RWPE2 (cell line): Measurements from ENCODE around the gene TOP2B.
A peak's percentile ranks its signal among the peaks of the same experiment; 100 is the strongest.

ENCODE experiments used
- ATAC-seq: fragments of 200-7000 bp; cut with Tn5 transposase; 3 replicates; pipeline ENCODE4 v1.9.1; 2021; ENCODE audit warnings: low read depth
- DNase-seq: peaks from one replicate; pipeline ENCODE4 v3.0.0-alpha.2; 2020; ENCODE audit warnings: low spot score
- H3K27ac ChIP-seq: fragments of 450-650 bp; 2 replicates; pipeline ENCODE4 v1.5.1; 2017; ENCODE audit warnings: mild to moderate bottlenecking; ENCODE audit not compliant: poor library complexity, severe bottlenecking
- H3K27me3 ChIP-seq: fragments of 250-450 bp; sonication (Bioruptor Pico); 2 replicates; pipeline ENCODE4 v1.5.1; 2021; ENCODE audit warnings: mild to moderate bottlenecking, moderate library complexity; ENCODE audit not compliant: insufficient read depth, poor library complexity, severe bottlenecking
- H3K36me3 ChIP-seq: fragments of 250-450 bp; sonication (Bioruptor Pico); 2 replicates; pipeline ENCODE4 v1.5.1; 2020; ENCODE audit warnings: low read depth, mild to moderate bottlenecking, moderate library complexity
- H3K4me1 ChIP-seq: fragments of 250-450 bp; sonication (Bioruptor Pico); 2 replicates; pipeline ENCODE4 v1.5.1; 2021; ENCODE audit warnings: mild to moderate bottlenecking, moderate library complexity; ENCODE audit not compliant: insufficient read depth, poor library complexity, severe bottlenecking
- H3K4me3 ChIP-seq: fragments of 250-450 bp; sonication (Bioruptor Pico); 2 replicates; pipeline ENCODE4 v1.5.1; 2021; ENCODE audit warnings: mild to moderate bottlenecking, moderate library complexity; ENCODE audit not compliant: severe bottlenecking
- H3K9me3 ChIP-seq: fragments of 250-450 bp; sonication (Bioruptor Pico); 2 replicates; pipeline ENCODE4 v1.5.1; 2021; ENCODE audit warnings: mild to moderate bottlenecking, moderate library complexity; ENCODE audit not compliant: severe bottlenecking
- TF ChIP-seq, protein P1 (sequence below): fragments of 450-650 bp; IDR thresholded peaks from one replicate; pipeline ENCODE4 v1.5.1; 2017; ENCODE audit warnings: mild to moderate bottlenecking, moderate library complexity; ENCODE audit not compliant: poor library complexity, severe bottlenecking

Gene TOP2B, protein sequence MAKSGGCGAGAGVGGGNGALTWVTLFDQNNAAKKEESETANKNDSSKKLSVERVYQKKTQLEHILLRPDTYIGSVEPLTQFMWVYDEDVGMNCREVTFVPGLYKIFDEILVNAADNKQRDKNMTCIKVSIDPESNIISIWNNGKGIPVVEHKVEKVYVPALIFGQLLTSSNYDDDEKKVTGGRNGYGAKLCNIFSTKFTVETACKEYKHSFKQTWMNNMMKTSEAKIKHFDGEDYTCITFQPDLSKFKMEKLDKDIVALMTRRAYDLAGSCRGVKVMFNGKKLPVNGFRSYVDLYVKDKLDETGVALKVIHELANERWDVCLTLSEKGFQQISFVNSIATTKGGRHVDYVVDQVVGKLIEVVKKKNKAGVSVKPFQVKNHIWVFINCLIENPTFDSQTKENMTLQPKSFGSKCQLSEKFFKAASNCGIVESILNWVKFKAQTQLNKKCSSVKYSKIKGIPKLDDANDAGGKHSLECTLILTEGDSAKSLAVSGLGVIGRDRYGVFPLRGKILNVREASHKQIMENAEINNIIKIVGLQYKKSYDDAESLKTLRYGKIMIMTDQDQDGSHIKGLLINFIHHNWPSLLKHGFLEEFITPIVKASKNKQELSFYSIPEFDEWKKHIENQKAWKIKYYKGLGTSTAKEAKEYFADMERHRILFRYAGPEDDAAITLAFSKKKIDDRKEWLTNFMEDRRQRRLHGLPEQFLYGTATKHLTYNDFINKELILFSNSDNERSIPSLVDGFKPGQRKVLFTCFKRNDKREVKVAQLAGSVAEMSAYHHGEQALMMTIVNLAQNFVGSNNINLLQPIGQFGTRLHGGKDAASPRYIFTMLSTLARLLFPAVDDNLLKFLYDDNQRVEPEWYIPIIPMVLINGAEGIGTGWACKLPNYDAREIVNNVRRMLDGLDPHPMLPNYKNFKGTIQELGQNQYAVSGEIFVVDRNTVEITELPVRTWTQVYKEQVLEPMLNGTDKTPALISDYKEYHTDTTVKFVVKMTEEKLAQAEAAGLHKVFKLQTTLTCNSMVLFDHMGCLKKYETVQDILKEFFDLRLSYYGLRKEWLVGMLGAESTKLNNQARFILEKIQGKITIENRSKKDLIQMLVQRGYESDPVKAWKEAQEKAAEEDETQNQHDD (N-terminal part only)

DNA sequence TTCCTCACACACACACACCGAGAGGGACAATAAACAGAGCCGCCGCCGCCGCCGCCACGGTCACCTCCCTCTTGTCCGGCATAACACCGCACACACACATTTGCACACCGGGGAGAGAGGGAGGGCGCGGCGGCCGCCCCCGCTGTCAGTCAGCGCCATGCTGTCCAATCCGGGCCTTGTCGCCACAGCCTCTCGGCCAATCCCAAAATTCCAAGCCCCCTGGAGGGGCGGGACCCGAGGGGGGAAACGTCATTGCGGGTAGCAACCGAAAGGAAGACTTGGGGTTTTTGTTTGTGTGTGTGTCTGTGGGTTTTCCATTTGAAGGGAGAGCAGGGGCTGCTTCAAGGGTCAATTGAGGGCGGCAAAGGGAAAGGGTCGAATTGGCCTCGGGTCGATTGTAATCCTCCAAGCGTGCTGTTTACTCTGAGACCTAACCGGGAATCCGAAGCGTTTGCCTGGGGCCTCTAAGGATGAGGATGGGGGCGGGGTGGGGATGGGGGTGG is at the start of gene TOP2B:
TSS of gene TOP2B (minus strand) at position 96 of the 503 bp plus-strand sequence. CDS start 610 bp downstream, outside the sequence.
- TF ChIP-seq, protein P1, sequence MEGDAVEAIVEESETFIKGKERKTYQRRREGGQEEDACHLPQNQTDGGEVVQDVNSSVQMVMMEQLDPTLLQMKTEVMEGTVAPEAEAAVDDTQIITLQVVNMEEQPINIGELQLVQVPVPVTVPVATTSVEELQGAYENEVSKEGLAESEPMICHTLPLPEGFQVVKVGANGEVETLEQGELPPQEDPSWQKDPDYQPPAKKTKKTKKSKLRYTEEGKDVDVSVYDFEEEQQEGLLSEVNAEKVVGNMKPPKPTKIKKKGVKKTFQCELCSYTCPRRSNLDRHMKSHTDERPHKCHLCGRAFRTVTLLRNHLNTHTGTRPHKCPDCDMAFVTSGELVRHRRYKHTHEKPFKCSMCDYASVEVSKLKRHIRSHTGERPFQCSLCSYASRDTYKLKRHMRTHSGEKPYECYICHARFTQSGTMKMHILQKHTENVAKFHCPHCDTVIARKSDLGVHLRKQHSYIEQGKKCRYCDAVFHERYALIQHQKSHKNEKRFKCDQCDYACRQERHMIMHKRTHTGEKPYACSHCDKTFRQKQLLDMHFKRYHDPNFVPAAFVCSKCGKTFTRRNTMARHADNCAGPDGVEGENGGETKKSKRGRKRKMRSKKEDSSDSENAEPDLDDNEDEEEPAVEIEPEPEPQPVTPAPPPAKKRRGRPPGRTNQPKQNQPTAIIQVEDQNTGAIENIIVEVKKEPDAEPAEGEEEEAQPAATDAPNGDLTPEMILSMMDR: no peak
- no peaks in the 10 kb centered on the region for H3K27me3 ChIP-seq
- H3K36me3 ChIP-seq: peaks cover 3% of the 10 kb centered on the region; the same call in 1 of the 2 replicates
- H3K27ac ChIP-seq: peak within 1 kb of the TSS; percentile 76
- ATAC-seq (peak; percentile 95), DNase-seq (peak; percentile 84)
- H3K9me3 ChIP-seq: no peaks in the 10 kb centered on the region
- H3K4me1 ChIP-seq: peaks cover 18% of the 10 kb centered on the region
- H3K4me3 ChIP-seq: peak within 1 kb of the TSS; percentile 95

DNA sequence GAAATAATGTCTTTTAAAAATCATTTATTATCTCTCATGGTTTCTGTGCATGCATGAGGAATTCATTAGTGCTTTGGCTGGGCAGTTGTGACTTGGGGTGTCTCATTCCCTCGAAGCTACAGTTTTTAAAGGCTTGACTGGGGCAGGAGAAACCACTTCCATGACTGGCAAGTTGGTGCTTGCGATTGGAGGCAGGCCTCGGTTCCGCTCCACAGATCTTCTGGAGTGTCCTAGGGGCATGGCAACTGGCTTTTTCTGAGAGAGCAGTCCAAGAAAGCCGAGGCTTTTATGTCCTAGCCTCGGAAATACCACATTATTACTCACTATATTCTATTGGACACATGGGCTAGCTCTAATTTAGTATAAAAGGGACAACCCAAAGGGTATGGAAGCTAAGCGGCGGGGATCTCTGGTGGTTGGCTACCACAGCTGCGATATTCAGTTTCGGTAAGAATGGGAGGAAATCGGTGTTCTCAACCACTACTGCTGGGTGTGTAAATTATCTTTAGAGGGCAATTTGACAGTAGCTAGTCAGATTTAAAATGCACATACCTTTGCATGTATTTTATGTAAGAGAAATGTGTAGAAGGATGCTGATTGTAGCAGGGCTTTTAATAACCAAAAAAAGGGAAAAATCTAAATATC is 48.8 kb upstream of the TOP2B start:
- Histone ChIP-seq H3K27me3 (no peaks in the 10 kb centered on the region), H3K4me1 (peaks cover 6% of the 10 kb centered on the region), H3K27ac (no peak overlapping the region), H3K4me3 (no peak overlapping the region), H3K36me3 (no peaks in the 10 kb centered on the region), H3K9me3 (no peaks in the 10 kb centered on the region)
- DNase-seq (no peak), ATAC-seq (peak; percentile 66)
- TF ChIP-seq, protein P1: no peak

DNA sequence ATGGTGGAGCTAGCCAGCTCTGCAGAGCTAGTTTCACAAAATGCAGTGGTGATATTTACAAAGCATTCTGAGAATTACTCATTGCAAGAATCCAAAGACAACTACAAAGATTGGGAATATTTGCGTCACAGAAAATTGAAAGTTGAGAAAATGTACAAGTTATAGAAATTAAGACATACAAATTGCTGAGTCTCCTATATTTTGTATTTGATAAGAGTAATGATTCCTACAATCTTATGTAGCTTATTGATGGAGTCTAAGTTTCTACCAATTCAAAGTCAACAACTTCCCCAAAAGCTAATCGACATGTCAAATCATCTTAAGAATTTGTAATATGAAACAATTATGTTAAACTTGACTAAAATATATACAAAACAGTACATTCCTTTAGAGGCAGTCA is 46.4 kb upstream of the TOP2B start:
- Histone ChIP-seq H3K36me3 (no peaks in the 10 kb centered on the region), H3K9me3 (no peaks in the 10 kb centered on the region), H3K27ac (no peak overlapping the region), H3K4me1 (peaks cover 6% of the 10 kb centered on the region), H3K4me3 (no peak overlapping the region), H3K27me3 (no peaks in the 10 kb centered on the region)
- DNase-seq: no peak
- no peak for ATAC-seq
- TF ChIP-seq, protein P1: no peak

DNA sequence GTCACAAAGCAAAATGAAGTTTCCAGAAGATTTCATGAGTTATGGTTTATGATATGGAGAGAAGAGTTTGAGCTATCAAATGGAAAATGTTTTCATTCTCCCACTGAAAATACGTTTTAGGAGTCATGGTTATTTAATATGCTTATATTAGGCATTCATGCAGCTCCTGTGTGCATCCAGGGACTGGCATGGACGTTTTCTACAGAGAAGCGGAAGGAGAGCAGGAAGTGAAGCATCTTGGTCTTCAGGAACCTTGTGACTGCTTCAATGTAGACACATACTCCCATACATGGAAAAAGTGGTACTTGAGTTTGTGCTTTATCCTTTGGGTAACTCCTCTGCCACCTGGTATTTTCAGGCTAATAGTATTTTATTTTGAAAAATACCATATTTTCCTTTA is 43.3 kb upstream of the TOP2B start:
- Histone ChIP-seq H3K36me3 (no peaks in the 10 kb centered on the region), H3K4me3 (no peak overlapping the region), H3K27me3 (no peaks in the 10 kb centered on the region), H3K9me3 (no peaks in the 10 kb centered on the region), H3K4me1 (peaks cover under 1% of the 10 kb centered on the region), H3K27ac (no peak overlapping the region)
- ATAC-seq: no peak
- TF ChIP-seq, protein P1: no peak
- DNase-seq: no peak
